Kidney tubule cell (primary cell): ENCODE results near the gene GNAZ.
A peak's percentile ranks its signal among the peaks of the same experiment; 100 is the strongest.

ENCODE experiments used
- DNase-seq: peaks from one replicate; pipeline ENCODE4 v3.0.0-alpha.2; 2018; ENCODE audit warnings: low spot score

GNAZ gene

GRCh38 chr22:23119494-23120414 is 49.4 kb downstream of the GNAZ start:
- DNase-seq: no peak

GRCh38 chr22:23120415-23120899 is 50.1 kb downstream of the GNAZ start:
- DNase-seq: no peak

GRCh38 chr22:23121000-23121421 is 50.7 kb downstream of the GNAZ start:
- no peak for DNase-seq

- DNase-seq: no peak
Observed at GRCh38 chr22:23121424-23121823, 51.1 kb downstream of the GNAZ start.

DNA sequence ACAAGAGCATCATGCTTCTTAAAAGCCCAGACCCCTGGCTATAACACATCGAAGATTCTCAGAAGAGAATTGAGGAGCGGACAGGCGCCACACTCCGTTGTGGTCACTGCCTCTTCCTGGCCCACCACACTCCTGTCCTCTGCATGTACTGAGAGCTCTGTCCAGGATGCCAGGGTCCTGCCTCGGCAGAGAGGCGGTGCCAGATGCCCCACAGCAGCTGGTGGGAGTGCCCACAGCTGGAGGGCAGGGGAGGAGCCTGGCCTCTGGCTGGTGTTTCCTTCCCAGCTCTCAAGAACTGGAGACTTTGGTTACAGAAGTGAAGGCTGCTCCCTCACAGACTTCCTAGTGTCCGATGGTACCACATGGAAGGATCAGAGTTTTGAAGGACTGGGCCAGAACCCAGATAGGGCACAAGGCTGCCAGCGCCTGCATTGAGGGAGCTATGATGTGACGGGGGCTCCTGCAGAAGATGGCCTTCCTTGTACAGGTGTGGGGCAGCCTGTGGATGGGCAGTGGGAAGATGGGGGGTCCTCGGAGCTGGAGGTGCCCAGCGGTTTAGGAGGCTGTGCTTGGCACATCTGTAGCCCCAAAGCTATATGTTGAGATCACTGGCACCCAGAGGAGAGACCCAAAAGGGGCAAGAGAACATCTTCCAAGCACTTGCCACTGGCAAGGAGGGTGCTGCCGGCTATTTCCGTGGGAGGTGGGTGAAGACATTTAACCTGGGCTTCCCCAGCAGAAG is 52.1 kb downstream of the GNAZ start:
- DNase-seq: no peak

GRCh38 chr22:23122992-23123803 is 52.9 kb downstream of the GNAZ start:
- no peak for DNase-seq

DNA sequence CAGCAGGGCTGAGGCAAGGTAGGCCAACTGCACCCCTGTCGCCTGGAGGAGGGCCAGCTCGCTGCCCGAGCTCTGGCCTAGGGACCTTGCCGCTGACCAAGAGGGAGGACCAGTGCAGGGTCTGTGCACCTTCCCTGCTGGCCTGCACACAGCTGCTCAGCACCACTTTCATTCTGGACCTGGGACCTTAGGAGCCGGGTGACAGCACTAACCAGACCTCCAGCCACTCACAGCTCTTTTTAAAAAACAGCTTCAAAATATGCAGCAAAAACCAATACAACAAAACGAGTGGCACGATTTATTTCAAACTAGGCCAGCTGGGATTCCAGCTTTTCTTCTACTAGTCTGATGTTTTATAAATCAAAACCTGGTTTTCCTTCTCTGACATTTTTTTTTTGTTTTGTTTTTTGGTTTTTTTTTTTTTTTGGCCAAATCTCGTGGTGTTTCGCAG is 53.5 kb downstream of the GNAZ start:
- no peak for DNase-seq

GRCh38 chr22:23124611-23125511 is 54.5 kb downstream of the GNAZ start:
- DNase-seq: no peak

DNA sequence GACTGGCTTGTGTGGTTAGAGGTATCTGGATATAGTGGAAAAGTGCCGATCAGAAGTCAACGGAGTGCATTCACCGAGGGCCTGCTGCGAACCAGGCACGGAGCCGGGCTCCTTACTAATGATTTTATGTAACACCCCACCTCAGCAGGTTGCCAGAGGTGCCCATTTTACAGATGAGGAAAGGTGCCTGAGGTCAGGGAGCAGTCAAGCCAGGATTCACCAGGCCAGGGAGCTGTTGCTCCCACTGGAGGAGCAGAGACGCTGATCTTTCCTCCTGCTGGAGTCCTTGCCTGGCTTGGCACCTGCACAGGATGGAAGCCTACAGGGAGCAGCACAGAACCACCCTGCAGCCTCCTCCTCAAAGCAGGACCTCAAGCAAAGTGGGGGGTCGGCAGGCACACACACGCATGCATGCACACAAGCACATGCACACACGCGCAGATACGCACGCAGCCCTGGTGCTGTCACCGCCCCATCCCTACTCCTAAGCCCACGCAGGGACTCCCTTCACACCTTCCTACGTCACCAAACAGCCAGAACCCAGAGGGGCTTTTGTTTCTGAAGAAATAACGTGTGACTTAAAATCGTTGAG is 55.3 kb downstream of the GNAZ start:
- no peak for DNase-seq

GRCh38 chr22:23126165-23127054 is 56.1 kb downstream of the GNAZ start:
- no peak for DNase-seq

- no peak for DNase-seq
Observed at GRCh38 chr22:23127055-23127756, 56.9 kb downstream of the GNAZ start.

DNA sequence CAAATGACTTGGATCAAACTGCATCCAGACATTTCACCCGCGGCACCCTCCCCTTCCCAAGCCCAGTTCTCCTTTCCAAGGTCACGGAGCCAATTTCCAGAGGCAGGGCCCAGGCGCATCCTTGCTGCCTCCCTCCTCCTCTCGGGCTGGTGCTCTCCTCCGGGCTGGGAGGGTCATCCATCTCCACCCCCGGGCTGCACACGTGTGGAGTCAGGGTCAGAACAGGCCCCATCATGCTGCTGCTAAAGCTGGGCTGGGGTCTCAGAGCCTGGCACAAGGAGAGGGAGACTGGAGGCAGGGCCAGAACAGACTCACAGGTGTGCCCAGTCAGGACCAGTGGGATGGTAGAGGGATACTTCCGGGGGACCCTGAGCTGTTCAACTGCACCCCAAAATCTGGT is 57.5 kb downstream of the GNAZ start:
- no peak for DNase-seq

- peak; percentile 68 for DNase-seq
Observed at GRCh38 chr22:23128269-23129108, 58.2 kb downstream of the GNAZ start.

GRCh38 chr22:23129149-23129548 is 58.8 kb downstream of the GNAZ start:
- no peak for DNase-seq

- DNase-seq: no peak
Observed at GRCh38 chr22:23130697-23131096, 60.4 kb downstream of the GNAZ start.

GRCh38 chr22:23131931-23132330 is 61.6 kb downstream of the GNAZ start:
- DNase-seq: no peak

DNA sequence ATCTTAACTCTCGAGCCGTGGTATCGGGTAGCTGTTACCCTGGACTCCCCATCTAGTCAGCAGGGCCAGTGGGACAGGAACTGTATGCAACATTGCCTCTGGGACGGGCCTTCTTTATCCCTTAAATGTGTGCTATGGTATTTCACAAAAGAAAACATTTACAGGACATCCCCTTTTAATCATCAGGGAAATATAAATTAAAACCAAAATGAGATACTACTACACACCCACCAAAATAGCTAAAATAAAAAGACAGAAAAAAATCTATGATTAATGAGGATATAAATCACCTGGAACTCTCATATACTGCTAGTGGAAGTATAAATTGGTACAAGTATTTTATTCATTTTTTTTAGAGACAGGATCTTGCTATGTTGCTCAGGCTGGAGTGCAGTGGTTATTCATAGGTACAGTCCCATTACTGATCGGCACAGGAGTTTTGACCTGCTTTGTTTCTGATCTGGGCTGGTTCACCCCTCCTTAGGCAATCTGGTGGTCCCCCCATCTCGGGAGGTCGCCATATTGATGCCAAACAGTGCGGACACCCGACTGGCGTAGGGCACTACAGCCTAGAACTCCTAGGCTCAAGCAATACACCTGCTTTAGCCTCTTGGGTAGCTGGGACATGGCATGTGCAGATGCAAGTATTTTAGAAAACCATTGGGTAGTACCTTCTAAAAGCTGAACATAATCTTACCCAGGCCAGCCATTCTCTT is 62.2 kb downstream of the GNAZ start:
- DNase-seq: no peak
